ENCODE measurements around the gene ZNF519. TPM values are rescaled to one million over a fixed set of nuclear protein-coding genes. Genes with fewer than 3 reads are reported as not detected.
"Not testable (repeated sequence)": the region's sequence is repeated elsewhere in the genome, so short reads cannot be mapped to it uniquely, and the experiment has no call there.

Gene ZNF519
- total RNA-seq, 1 experiment from 2014 or later: 5.0 TPM

- not testable (repeated sequence) for DNase-seq (ENCODE audit: low read depth)
Observed at GRCh38 chr18:14147935-14148865, 16.0 kb upstream of the ZNF519 start.

- DNase-seq (ENCODE audit: low read depth): not testable (repeated sequence)
Observed at GRCh38 chr18:14146771-14147170, 14.5 kb upstream of the ZNF519 start.

GRCh38 chr18:14145581-14146338, 13.5 kb upstream of the ZNF519 start:
- DNase-seq (ENCODE audit: low read depth): not testable (repeated sequence)

- DNase-seq (ENCODE audit: low read depth): not testable (repeated sequence)
Observed at GRCh38 chr18:14145021-14145420, 12.8 kb upstream of the ZNF519 start.

- DNase-seq (ENCODE audit: low read depth): no peak
Observed at GRCh38 chr18:14144628-14144895, 12.3 kb upstream of the ZNF519 start.

GRCh38 chr18:14143871-14144627, 11.8 kb upstream of the ZNF519 start:
- not testable (repeated sequence) for DNase-seq (ENCODE audit: low read depth)

- not testable (repeated sequence) for DNase-seq (ENCODE audit: low read depth)
Observed at GRCh38 chr18:14143396-14143795, 11.2 kb upstream of the ZNF519 start.

GRCh38 chr18:14142177-14142576, 9.9 kb upstream of the ZNF519 start:
- DNase-seq (ENCODE audit: low read depth): not testable (repeated sequence)

- not testable (repeated sequence) for DNase-seq (ENCODE audit: low read depth)
Observed at GRCh38 chr18:14139583-14139982, 7.3 kb upstream of the ZNF519 start.

GRCh38 chr18:14137971-14138370, 5.7 kb upstream of the ZNF519 start:
- peak; percentile 24 for DNase-seq (ENCODE audit: low read depth)

GRCh38 chr18:14131696-14132270, 452 bp downstream of the ZNF519 start:
- DNase-seq (ENCODE audit: low read depth): not testable (repeated sequence)

- DNase-seq (ENCODE audit: low read depth): not testable (repeated sequence)
Observed at GRCh38 chr18:14130804-14131203, 1.4 kb downstream of the ZNF519 start.

- DNase-seq (ENCODE audit: low read depth): no peak
Observed at GRCh38 chr18:14124689-14125088, 7.5 kb downstream of the ZNF519 start.

- no peak for DNase-seq (ENCODE audit: low read depth)
Observed at GRCh38 chr18:14122097-14122496, 10.1 kb downstream of the ZNF519 start.

GRCh38 chr18:14120926-14121325, 11.3 kb downstream of the ZNF519 start:
- no peak for DNase-seq (ENCODE audit: low read depth)

- no peak for DNase-seq (ENCODE audit: low read depth)
Observed at GRCh38 chr18:14117606-14118005, 14.6 kb downstream of the ZNF519 start.

- no peak for DNase-seq (ENCODE audit: low read depth)
Observed at GRCh38 chr18:14106906-14107305, 25.3 kb downstream of the ZNF519 start.

GRCh38 chr18:14104906-14105748, 27.1 kb downstream of the ZNF519 start:
- DNase-seq (ENCODE audit: low read depth): no peak

GRCh38 chr18:14104201-14104600, 28.0 kb downstream of the ZNF519 start:
- DNase-seq (ENCODE audit: low read depth): no peak

- DNase-seq (ENCODE audit: low read depth): no peak
Observed at GRCh38 chr18:14100503-14101286, 31.5 kb downstream of the ZNF519 start.

Data from Daoy (cell line).